Spleen (tissue), 11 donors: ENCODE data around the gene FBXO46. TPM values are rescaled to one million over a fixed set of nuclear protein-coding genes. Genes with fewer than 3 reads are reported as not detected.
A peak's percentile ranks its signal among the peaks of the same experiment; 100 is the strongest.

Experiments used
- DNase-seq: peaks from one replicate; pipeline ENCODE4 v3.0.0-alpha.2; 2020
- H3K27ac ChIP-seq, 8 donors: fragments of 200-600 bp; sonication (generic) in 7 of 8; 1 replicate in 4 of 8; 2 replicates in 4 of 8; pipeline versions ENCODE4 v1.5.0 to v1.8.0; 2016 to 2021; ENCODE audit warnings: inconsistent platforms in 4 of 8, mild to moderate bottlenecking in 4 of 8, moderate library complexity in 1 of 8
- H3K27me3 ChIP-seq, 7 donors: fragments of 200-600 bp; sonication (generic) in 6 of 7; replicated peaks in 1 of 7; 1 replicate in 4 of 7; 2 replicates in 3 of 7; pipeline versions ENCODE4 v1.5.0 to v1.8.0; 2016 to 2021; ENCODE audit warnings: inconsistent platforms in 3 of 7, mild to moderate bottlenecking in 1 of 7
- H3K36me3 ChIP-seq, 6 donors: fragments of 200-600 bp; sonication (generic) in 5 of 6; 1 replicate in 4 of 6; 2 replicates in 2 of 6; pipeline versions ENCODE4 v1.5.0 to v1.8.0; 2016 to 2021; ENCODE audit warnings: inconsistent platforms in 2 of 6
- H3K4me1 ChIP-seq, 6 donors: fragments of 200-600 bp; sonication (generic) in 5 of 6; 1 replicate in 3 of 6; 2 replicates in 3 of 6; pipeline versions ENCODE4 v1.5.0 to v1.8.0; 2016 to 2021; ENCODE audit warnings: inconsistent platforms in 3 of 6
- H3K4me3 ChIP-seq, 8 donors: fragments of 200-600 bp; sonication (generic) in 7 of 8; 1 replicate in 4 of 8; 2 replicates in 4 of 8; pipeline versions ENCODE4 v1.5.0 to v1.8.0; 2016 to 2021; ENCODE audit warnings: inconsistent platforms in 4 of 8, mild to moderate bottlenecking in 4 of 8, moderate library complexity in 2 of 8
- H3K9me3 ChIP-seq, 8 donors: fragments of 200-600 bp; sonication (generic) in 7 of 8; 1 replicate in 4 of 8; 2 replicates in 4 of 8; pipeline versions ENCODE4 v1.5.0 to v1.8.0; 2016 to 2021; ENCODE audit warnings: inconsistent platforms in 4 of 8
- POLR2A ChIP-seq, 3 donors: fragments of 450-650 bp; IDR thresholded peaks; one replicate each; pipeline ENCODE4 v1.5.1; 2017; ENCODE audit warnings: antibody characterized with exemption in 3 of 3, mild to moderate bottlenecking in 1 of 3
- POLR2AphosphoS5 ChIP-seq, 3 donors: sonication (generic); formaldehyde crosslinking; IDR thresholded peaks; one replicate each; pipeline ENCODE4 v1.5.1; 2017; ENCODE audit warnings: antibody characterized with exemption in 3 of 3
- WGBS, 5 donors: extraction: QIAGEN DNeasy Blood & Tissue Kit in 3 of 5; methylation state at CpG; one replicate each; pipeline versions ENCODE4 v1.1.5 to v1.1.7; 2013 to 2018; 5-methylcytosine and 5-hydroxymethylcytosine counted together
- intact Hi-C: fragments of 100-400 bp; cut with DNase I; formaldehyde crosslinking; loops from one replicate; pipeline ENCODE4 v1.15.0; 2023; ENCODE audit warnings: low total_unique reads
- polyA plus RNA-seq, 3 donors: library from polyadenylated mRNA; stranded (reverse); fragments of 200-250 nt; gene quantifications; one replicate each; pipeline ENCODE4 v1.2.1, GENCODE V29; 2013
- total RNA-seq, 7 donors: library from RNA; depleted of rRNA in 3 of 7; stranded (reverse); fragments of >200 nt in 3 of 7; fragmentation: NEBNext Ultra II Directional in 4 of 7; extraction: Animal tissue kit (Norgen Biotek cat#: 25700) in 4 of 7; gene quantifications; one replicate each; pipeline versions ENCODE4 v1.1.0 to v1.2.1, GENCODE V29; 2016 to 2021
- TF ChIP-seq, protein P1 (sequence below), 11 experiments: fragments of 200-600 bp in 7 of 11; fragments of 450-650 bp in 4 of 11; sonication (generic) in 4 of 11; IDR thresholded peaks in 8 of 11; conservative IDR thresholded peaks in 3 of 11; 1 replicate in 7 of 11; 2 replicates in 4 of 11; pipeline versions ENCODE4 v1.4.0 to v1.8.0; 2016 to 2021; ENCODE audit warnings: antibody characterized with exemption in 11 of 11, inconsistent platforms in 4 of 11, mild to moderate bottlenecking in 1 of 11
- donor health status: healthy with polysubstance abuse.
- donor health status: DM: no; HTN: no; CAD: no; lungs with moderate emphysema.
- donor health status: DM: no; HTN: no; CAD: no.
- donor health status: Bipolar disorder and iron deficiency.
- donor health status: healthy.
- donor health status: DM: no; HTN: no; CAD: no.
- donor health status: DM: yes; HTN: yes; CAD: no.

Gene FBXO46
- total and polyA plus RNA-seq, 10 donors = 8.8 to 28.1 (median 18.1) TPM

DNA sequence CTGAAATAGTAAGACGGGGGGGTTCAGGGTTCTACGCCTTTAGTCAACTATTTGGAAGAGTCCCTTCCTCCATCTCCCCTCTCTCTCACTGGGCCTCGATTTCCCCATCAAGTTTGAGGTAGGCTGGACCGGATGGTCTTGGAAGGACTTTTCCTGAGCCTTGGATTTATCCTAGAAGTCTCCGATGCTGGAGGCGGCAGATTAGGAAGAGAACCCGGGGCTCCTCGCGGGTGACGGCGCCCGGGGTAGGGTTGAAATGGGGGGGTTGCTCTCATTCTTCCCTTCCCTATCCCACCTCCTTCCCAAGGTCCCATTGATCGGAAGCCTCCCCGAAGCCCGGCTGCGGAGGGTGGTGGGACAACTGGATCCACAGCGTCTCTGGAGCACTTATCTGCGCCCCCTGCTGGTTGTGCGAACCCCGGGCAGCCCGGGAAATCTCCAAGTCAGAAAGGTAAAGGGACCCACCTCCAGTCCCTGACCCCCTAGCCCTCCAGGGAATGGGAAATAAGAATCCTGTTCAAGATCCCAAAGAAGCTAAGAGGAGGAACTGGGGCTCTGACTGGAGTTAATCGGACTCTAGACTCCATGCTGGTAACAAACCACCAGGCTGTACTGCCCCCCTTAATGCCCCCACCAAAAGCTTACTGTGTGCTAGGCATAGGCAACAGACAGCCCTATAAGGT lies 37.4 kb downstream of the FBXO46 start:
- H3K9me3 ChIP-seq = no peaks in the 10 kb centered on the region
- no peaks in the 10 kb centered on the region for H3K27me3 ChIP-seq
- no peak for TF ChIP-seq POLR2AphosphoS5 (IDR thresholded peaks at IDR 0.05)
- TF ChIP-seq, protein P1, sequence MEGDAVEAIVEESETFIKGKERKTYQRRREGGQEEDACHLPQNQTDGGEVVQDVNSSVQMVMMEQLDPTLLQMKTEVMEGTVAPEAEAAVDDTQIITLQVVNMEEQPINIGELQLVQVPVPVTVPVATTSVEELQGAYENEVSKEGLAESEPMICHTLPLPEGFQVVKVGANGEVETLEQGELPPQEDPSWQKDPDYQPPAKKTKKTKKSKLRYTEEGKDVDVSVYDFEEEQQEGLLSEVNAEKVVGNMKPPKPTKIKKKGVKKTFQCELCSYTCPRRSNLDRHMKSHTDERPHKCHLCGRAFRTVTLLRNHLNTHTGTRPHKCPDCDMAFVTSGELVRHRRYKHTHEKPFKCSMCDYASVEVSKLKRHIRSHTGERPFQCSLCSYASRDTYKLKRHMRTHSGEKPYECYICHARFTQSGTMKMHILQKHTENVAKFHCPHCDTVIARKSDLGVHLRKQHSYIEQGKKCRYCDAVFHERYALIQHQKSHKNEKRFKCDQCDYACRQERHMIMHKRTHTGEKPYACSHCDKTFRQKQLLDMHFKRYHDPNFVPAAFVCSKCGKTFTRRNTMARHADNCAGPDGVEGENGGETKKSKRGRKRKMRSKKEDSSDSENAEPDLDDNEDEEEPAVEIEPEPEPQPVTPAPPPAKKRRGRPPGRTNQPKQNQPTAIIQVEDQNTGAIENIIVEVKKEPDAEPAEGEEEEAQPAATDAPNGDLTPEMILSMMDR (IDR thresholded peaks at IDR 0.05 in 8 of 11, conservative IDR thresholded peaks at IDR 0.05 in 3 of 11) = peak; percentile 24 to 93 (median 82)
- H3K4me1 ChIP-seq = peaks cover 10 to 39% (median 24%) of the 10 kb centered on the region in 6 donors
- 1 to 3% (median 1%) methylated on average over 15 to 22 of the region's 22 CpGs for WGBS, 5 donors
- DNase-seq = peak; percentile 92
- H3K27ac ChIP-seq = peak overlapping the region; percentile 79 to 96 (median 90)
- peaks cover 0 to 42% (median 15%) of the 10 kb centered on the region in 6 donors for H3K36me3 ChIP-seq
- intact Hi-C loops = no loop called here
- peak overlapping the region; percentile 62 to 99 (median 81) for H3K4me3 ChIP-seq

DNA sequence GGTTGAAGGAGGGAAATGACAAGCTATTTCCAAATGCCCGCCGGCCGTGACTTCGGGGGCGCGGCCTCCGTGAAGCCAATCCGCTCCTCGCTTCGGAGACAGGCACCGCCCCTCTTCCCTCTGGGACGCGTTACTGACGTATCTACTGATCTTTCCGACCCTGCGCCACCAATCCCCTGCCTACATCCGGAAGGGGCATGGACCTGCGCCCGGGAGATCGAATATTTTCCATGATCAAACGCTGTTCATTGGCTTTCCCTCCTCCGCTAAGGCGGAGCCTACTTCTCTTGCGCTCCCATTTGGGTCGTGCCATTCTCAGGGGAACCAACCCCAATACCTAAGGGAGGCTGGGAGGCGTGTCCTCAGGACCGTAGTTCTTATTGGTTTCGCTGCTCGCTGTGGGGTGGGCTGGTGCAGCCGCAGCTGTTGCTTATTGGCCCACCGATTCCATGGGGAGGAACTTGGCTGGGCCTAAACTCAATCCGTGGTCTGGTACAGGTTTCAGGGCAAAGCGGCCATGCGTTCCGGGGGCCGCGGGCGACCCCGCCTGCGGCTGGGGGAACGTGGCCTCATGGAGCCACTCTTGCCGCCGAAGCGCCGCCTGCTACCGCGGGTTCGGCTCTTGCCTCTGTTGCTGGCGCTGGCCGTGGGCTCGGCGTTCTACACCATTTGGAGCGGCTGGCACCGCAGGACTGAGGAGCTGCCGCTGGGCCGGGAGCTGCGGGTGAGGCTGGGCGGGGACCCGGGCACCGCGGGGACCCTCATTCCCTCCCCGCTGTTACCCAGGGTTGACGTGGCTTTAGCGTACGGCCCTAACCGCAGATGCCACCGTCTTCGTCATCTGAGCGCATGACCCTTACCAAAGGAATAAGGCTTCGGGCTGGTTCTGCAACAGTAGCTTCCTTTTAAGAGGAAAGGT lies 38.2 kb downstream of the FBXO46 start, which contains the start of gene QPCTL:
Gene QPCTL, plus strand, starts transcription at position 480 of the 919 bp plus-strand sequence. Its CDS starts 38 bp downstream, at position 518.
- Histone ChIP-seq H3K27ac (peak within 1 kb of the TSS; percentile 79 to 96 (median 90)), H3K9me3 (no peaks in the 10 kb centered on the region), H3K4me3 (peak within 1 kb of the TSS; percentile 62 to 99 (median 81)), H3K36me3 (peaks cover 3 to 46% (median 23%) of the 10 kb centered on the region in 6 donors), H3K27me3 (no peaks in the 10 kb centered on the region), H3K4me1 (peaks cover 10 to 39% (median 24%) of the 10 kb centered on the region in 6 donors)
- intact Hi-C loops = no loop called here
- TF ChIP-seq POLR2A (IDR thresholded peaks at IDR 0.05) = peak in 1 of 3 donors; percentile 41
- peak; percentile 85 to 91 (median 90) for TF ChIP-seq POLR2AphosphoS5 (IDR thresholded peaks at IDR 0.05)
- TF ChIP-seq, protein P1 (IDR thresholded peaks at IDR 0.05 in 8 of 11, conservative IDR thresholded peaks at IDR 0.05 in 3 of 11) = peak in 2 of 11 experiments; percentile 6 to 11
- DNase-seq = peak; percentile 97
- WGBS, 5 donors = 0 to 1% (median 0%) methylated on average over 38 to 70 of the region's 70 CpGs

DNA sequence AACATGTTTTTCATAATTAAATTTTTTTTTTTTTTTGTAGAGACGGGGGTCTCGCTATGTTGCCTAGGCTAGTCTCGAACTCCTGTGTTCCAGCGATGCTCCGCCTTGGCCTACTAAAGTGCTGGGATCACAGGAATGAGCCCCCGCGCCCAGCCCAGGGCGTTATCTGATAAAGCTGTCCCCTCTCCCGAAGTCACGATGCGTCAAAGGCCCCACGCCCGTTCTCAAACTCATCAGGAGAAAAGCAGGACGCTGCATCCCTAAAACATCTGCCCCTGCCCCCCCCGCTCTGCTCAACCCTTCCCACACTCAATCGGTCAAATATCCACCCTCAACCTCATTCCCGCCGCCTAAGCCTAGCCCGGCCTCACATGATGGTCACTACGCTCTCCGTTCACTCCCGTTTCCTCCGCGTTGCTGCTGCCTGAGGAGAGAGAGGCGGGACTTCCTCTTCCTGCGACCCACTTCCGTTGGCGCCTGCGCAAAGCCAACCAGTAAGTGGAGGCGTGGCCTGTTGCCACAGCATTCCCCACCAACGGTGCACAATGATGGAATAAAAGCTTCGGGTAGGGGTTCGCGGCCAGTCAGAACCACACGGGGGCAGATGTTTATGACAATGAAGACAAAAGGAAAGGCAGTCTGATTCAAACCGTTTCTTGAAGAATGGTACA lies 39.0 kb downstream of the FBXO46 start, which contains the start of gene SNRPD2:
Gene SNRPD2, minus strand, starts transcription at position 438 of the 671 bp plus-strand sequence. Its CDS starts 65 bp downstream, at position 373.
- TF ChIP-seq POLR2A (IDR thresholded peaks at IDR 0.05) (peak in 1 of 3 donors; percentile 68), POLR2AphosphoS5 (IDR thresholded peaks at IDR 0.05) (peak; percentile 87 to 97 (median 94))
- TF ChIP-seq, protein P1 (IDR thresholded peaks at IDR 0.05 in 8 of 11, conservative IDR thresholded peaks at IDR 0.05 in 3 of 11) = peak in 1 of 11 experiments; percentile 13
- intact Hi-C loops = no loop called here

More for the DNA sequence above, 39.0 kb downstream of the FBXO46 start, which contains the start of gene SNRPD2:
- H3K4me1 ChIP-seq = peaks cover 10 to 39% (median 24%) of the 10 kb centered on the region in 6 donors
- H3K9me3 ChIP-seq = no peaks in the 10 kb centered on the region
- peak; percentile 96 for DNase-seq
- H3K4me3 ChIP-seq = peak within 1 kb of the TSS; percentile 62 to 99 (median 81)
- H3K36me3 ChIP-seq = peaks cover 3 to 50% (median 30%) of the 10 kb centered on the region in 6 donors
- H3K27me3 ChIP-seq = no peaks in the 10 kb centered on the region
- WGBS, 5 donors = 0 to 1% (median 0%) methylated on average over 36 of the region's 36 CpGs
- peak within 1 kb of the TSS; percentile 79 to 96 (median 90) for H3K27ac ChIP-seq
